Panc1 (cell line): Measurements from ENCODE around the gene BHLHE23. TPM values are rescaled to one million over a fixed set of nuclear protein-coding genes. Genes with fewer than 3 reads are reported as not detected.

ENCODE experiments used
- ATAC-seq: fragments of 200-7000 bp; cut with Tn5 transposase; 2 replicates; pipeline ENCODE4 v1.9.1; 2020; ENCODE audit warnings: mild to moderate bottlenecking, moderate library complexity
- BruUV-seq: library from RNA; stranded (reverse); fragments of 400-500 nt; replicated peaks from 2 replicates; lab custom pipeline; 2021; lab: Mats Ljungman, UMichigan
- CTCF ChIA-PET: fragments of 300-600 bp; sonication (Branson Sonifier 250); formaldehyde crosslinking; loops from one replicate; lab custom pipeline; 2022; ENCODE audit warnings: antibody characterized with exemption; lab: Charles Lee
- POLR2A ChIA-PET: fragments of 300-600 bp; sonication (Branson Sonifier 250); formaldehyde crosslinking; loops from one replicate; lab custom pipeline; 2022; ENCODE audit warnings: antibody characterized with exemption; lab: Charles Lee
- DNase-seq: peaks from one replicate; pipeline ENCODE4 v3.0.0-alpha.2; 2010; ENCODE audit warnings: low read depth, low spot score
- H3K27ac ChIP-seq: 2 replicates; pipeline ENCODE4 v1.5.1; 2011; ENCODE audit warnings: mild to moderate bottlenecking, low read length, inconsistent platforms
- H3K27me3 ChIP-seq: fragments of 200-500 bp; sonication (Bioruptor generic); 2 replicates; pipeline ENCODE4 v1.6.0; 2014; ENCODE audit warnings: low read length, inconsistent platforms; ENCODE audit not compliant: control insufficient read depth, insufficient read depth
- H3K36me3 ChIP-seq: fragments of 200-500 bp; sonication (Bioruptor generic); 2 replicates; pipeline ENCODE4 v1.5.1; 2014; ENCODE audit warnings: inconsistent platforms, mild to moderate bottlenecking, low read length, moderate library complexity; ENCODE audit not compliant: control insufficient read depth, insufficient read depth
- H3K4me1 ChIP-seq: 2 replicates; pipeline ENCODE4 v1.5.1; 2011; ENCODE audit warnings: inconsistent platforms, mild to moderate bottlenecking, low read length, moderate library complexity; ENCODE audit not compliant: control insufficient read depth, insufficient read depth
- H3K4me3 ChIP-seq, 2 experiments: 2 replicates each; pipeline ENCODE4 v1.5.1; 2011 to 2012; ENCODE audit warnings: low read depth in 2 of 2, low read length in 2 of 2, mild to moderate bottlenecking in 2 of 2, inconsistent platforms in 1 of 2, moderate library complexity in 1 of 2
- H3K9me3 ChIP-seq: fragments of 200-500 bp; sonication (Bioruptor generic); 2 replicates; pipeline ENCODE4 v1.5.1; 2014; ENCODE audit warnings: low read depth, mild to moderate bottlenecking, inconsistent platforms, low read length, moderate library complexity; ENCODE audit not compliant: control insufficient read depth, insufficient read depth
- CTCF ChIP-seq: fragments of 450-650 bp; IDR thresholded peaks from 2 replicates; pipeline ENCODE4 v1.5.1; 2017; ENCODE audit warnings: mild to moderate bottlenecking
- POLR2AphosphoS5 ChIP-seq: IDR thresholded peaks from 2 replicates; pipeline ENCODE4 v1.6.1; 2012; ENCODE audit warnings: mild to moderate bottlenecking, low read depth, low read length, moderate library complexity
- REST ChIP-seq, 2 experiments: IDR thresholded peaks; 2 replicates each; pipeline ENCODE4 v1.6.1; 2011 to 2012; ENCODE audit warnings: low read depth in 2 of 2, control low read depth in 1 of 2, low read length in 1 of 2, mild to moderate bottlenecking in 1 of 2, moderate library complexity in 1 of 2; ENCODE audit not compliant: insufficient read depth in 1 of 2
- SIN3A ChIP-seq: IDR thresholded peaks from 2 replicates; pipeline ENCODE4 v1.6.1; 2012; ENCODE audit warnings: low read depth, mild to moderate bottlenecking, low read length, moderate library complexity, borderline replicate concordance; ENCODE audit not compliant: insufficient read depth
- TCF7L2 ChIP-seq: IDR thresholded peaks from 2 replicates; pipeline ENCODE4 v1.6.1; 2011; ENCODE audit warnings: mild to moderate bottlenecking, low read depth, low read length, inconsistent platforms
- in situ Hi-C: cut with HindIII; loops from 2 replicates; pipeline ENCODE4 v1.10.0; 2016; ENCODE audit warnings: low sequenced_read_pairs, low pct_unique_long_range_greater_than_20kb
- intact Hi-C: fragments of 100-400 bp; cut with micrococcal nuclease; formaldehyde crosslinking; loops from one replicate; pipeline ENCODE4 v1.10.0; 2022; ENCODE audit not compliant: unreplicated experiment
- total RNA-seq: library from RNA; stranded (reverse); gene quantifications from one replicate; pipeline ENCODE4 v1.2.1, GENCODE V29; 2021; ENCODE audit not compliant: unreplicated experiment

Gene BHLHE23
- total RNA-seq, 1 experiment from 2014 or later, result not detected

- intact Hi-C loops, result no loop called here
These were observed 40.1 kb upstream of the BHLHE23 start for GRCh38 chr20:63046841-63047240.

GRCh38 chr20:63045991-63046390 is 39.2 kb upstream of the BHLHE23 start:
- intact Hi-C loops, result no loop called here
- in situ Hi-C loops, result no loop called here
- TF ChIP-seq REST (IDR thresholded peaks at IDR 0.05; ENCODE audit: insufficient read depth in 1 of 2, low read depth in 2 of 2, low read length in 1 of 2) (no peak), CTCF (no peak), SIN3A (no peak)
- H3K27ac ChIP-seq, result no peak overlapping the region
- ChIA-PET CTCF (no interaction called here), POLR2A (no interaction called here)
- no peaks in the 10 kb centered on the region for H3K9me3 ChIP-seq
- no TSS peak for BruUV-seq
- DNase-seq (no peak), ATAC-seq (no peak)
- no peaks in the 10 kb centered on the region for H3K4me1 ChIP-seq
- H3K36me3 ChIP-seq, result no peaks in the 10 kb centered on the region
- H3K27me3 ChIP-seq, result peaks cover 8% of the 10 kb centered on the region
- no peak overlapping the region for H3K4me3 ChIP-seq

More at GRCh38 chr20:63046841-63047240, 40.1 kb upstream of the BHLHE23 start:
- Histone ChIP-seq H3K27me3 (peaks cover 4% of the 10 kb centered on the region), H3K36me3 (no peaks in the 10 kb centered on the region), H3K4me1 (no peaks in the 10 kb centered on the region), H3K27ac (no peak overlapping the region), H3K4me3 (no peak overlapping the region), H3K9me3 (no peaks in the 10 kb centered on the region)
- no TSS peak for BruUV-seq
- ATAC-seq (no peak), DNase-seq (no peak)
- in situ Hi-C loops, result no loop called here
- ChIA-PET CTCF (no interaction called here), POLR2A (no interaction called here)
- no peak for TF ChIP-seq SIN3A
- no peak for TF ChIP-seq REST (IDR thresholded peaks at IDR 0.05; ENCODE audit: insufficient read depth in 1 of 2, low read depth in 2 of 2, low read length in 1 of 2)
- TF ChIP-seq POLR2AphosphoS5, result no peak
- no peak for TF ChIP-seq CTCF
- no peak for TF ChIP-seq TCF7L2
